ENCODE measurements around the gene ABCB11. TPM values are rescaled to one million over a fixed set of nuclear protein-coding genes. Genes with fewer than 3 reads are reported as not detected.

ABCB11 gene
- polyA plus RNA-seq, 3 donors: not detected

DNA sequence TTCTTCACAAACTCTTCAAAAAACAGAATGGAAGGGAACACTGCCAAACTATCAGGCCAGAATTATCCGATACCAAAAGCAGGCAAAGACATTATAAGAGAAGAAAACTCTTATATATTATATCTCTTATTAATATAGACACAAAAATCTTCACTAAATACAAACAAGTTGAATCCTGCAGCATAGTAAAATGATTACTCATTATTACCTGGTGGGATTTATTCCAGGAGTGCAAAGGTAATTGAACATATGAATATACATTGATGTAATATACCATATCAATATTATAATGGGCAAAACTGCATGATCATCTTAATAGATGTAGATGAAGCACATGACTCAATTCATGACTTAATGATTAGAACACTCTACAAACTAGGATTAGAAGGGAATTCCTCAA lies 25.1 kb downstream of the ABCB11 start:
- no peaks in the 10 kb centered on the region for H3K36me3 Mint-ChIP-seq
- peaks cover 4 to 9% of the 10 kb centered on the region in 2 donors for H3K4me1 ChIP-seq (ENCODE audit: control insufficient read depth in 1 of 2, insufficient read depth in 2 of 2, low read length in 2 of 2)
- H3K79me2 ChIP-seq (ENCODE audit: insufficient read depth, low read length): no peaks in the 10 kb centered on the region
- H3K9ac ChIP-seq (ENCODE audit: insufficient read depth, low read length, poor library complexity, severe bottlenecking): no peak overlapping the region
- peaks cover 0 to 5% of the 10 kb centered on the region in 2 donors for H3K27me3 ChIP-seq (ENCODE audit: control insufficient read depth in 2 of 2, insufficient read depth in 2 of 2, low read length in 2 of 2)
- H4K20me1 ChIP-seq (ENCODE audit: insufficient read depth, low read length): no peaks in the 10 kb centered on the region
- peaks cover 0 to 3% (median 0%) of the 10 kb centered on the region in 7 donors for H3K9me3 Mint-ChIP-seq
- DNase-seq: no peak
- H2AFZ ChIP-seq (ENCODE audit: insufficient read depth, low read depth, low read length, poor library complexity, severe bottlenecking): no peak overlapping the region
- WGBS (ENCODE audit: insufficient coverage): no CpG with 5 or more reads among the region's 1 CpG
- H3K27me3 Mint-ChIP-seq (ENCODE audit: low read depth in 3 of 3): peaks cover 4 to 17% (median 16%) of the 10 kb centered on the region in 3 donors
- H3K4me3 ChIP-seq (replicated peaks in 1 of 3; ENCODE audit: low read depth in 2 of 3, low read length in 3 of 3): no peak overlapping the region
- TF ChIP-seq, protein P1, sequence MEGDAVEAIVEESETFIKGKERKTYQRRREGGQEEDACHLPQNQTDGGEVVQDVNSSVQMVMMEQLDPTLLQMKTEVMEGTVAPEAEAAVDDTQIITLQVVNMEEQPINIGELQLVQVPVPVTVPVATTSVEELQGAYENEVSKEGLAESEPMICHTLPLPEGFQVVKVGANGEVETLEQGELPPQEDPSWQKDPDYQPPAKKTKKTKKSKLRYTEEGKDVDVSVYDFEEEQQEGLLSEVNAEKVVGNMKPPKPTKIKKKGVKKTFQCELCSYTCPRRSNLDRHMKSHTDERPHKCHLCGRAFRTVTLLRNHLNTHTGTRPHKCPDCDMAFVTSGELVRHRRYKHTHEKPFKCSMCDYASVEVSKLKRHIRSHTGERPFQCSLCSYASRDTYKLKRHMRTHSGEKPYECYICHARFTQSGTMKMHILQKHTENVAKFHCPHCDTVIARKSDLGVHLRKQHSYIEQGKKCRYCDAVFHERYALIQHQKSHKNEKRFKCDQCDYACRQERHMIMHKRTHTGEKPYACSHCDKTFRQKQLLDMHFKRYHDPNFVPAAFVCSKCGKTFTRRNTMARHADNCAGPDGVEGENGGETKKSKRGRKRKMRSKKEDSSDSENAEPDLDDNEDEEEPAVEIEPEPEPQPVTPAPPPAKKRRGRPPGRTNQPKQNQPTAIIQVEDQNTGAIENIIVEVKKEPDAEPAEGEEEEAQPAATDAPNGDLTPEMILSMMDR (IDR thresholded peaks at IDR 0.05): no peak
- H3K36me3 ChIP-seq (replicated peaks in 1 of 2; ENCODE audit: control insufficient read depth in 1 of 2, insufficient read depth in 2 of 2, low read length in 2 of 2): no peaks in the 10 kb centered on the region
- intact Hi-C loops (cut with micrococcal nuclease): no loop called here
- no peak overlapping the region for H3K27ac ChIP-seq (ENCODE audit: low read depth in 1 of 2, low read length in 2 of 2)
- H3K27ac Mint-ChIP-seq: no peak overlapping the region
- H3K4me2 ChIP-seq (replicated peaks; ENCODE audit: extremely low read depth, low read length, poor library complexity, severe bottlenecking): no peak overlapping the region
- H3K4me1 Mint-ChIP-seq: peaks cover 19% of the 10 kb centered on the region
- H3K4me3 Mint-ChIP-seq: no peak overlapping the region
- H3K9me3 ChIP-seq (replicated peaks in 1 of 2; ENCODE audit: control insufficient read depth in 1 of 2, insufficient read depth in 1 of 2, low read length in 2 of 2): no peaks in the 10 kb centered on the region

DNA sequence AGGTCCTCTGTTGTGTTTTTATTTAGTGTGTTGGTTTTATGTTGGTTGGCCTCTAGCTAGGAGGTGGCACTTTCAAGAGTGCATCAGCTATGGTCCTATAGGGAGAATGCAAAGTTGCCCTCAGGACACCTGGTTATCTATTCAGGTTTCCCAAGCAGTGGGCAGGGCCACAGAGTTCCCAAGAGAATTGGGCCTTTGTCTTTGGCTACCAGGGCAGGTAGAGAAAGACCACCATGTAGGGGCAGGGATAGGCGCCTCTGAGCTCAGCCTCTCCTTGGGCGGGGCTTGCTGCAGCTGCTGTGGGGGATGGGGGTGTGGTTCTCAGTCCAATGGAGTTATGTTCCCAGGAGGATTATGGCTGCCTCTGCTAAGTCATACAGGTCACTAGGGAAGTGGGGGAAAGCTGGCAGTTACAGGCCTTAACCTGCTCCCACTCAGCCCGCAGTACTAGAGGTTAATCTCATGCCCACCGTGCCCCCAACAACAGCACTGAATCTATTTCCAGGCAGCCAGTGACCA lies 26.0 kb downstream of the ABCB11 start:
- Histone ChIP-seq H4K20me1 (ENCODE audit: insufficient read depth, low read length) (no peaks in the 10 kb centered on the region), H3K9me3 (replicated peaks in 1 of 2; ENCODE audit: control insufficient read depth in 1 of 2, insufficient read depth in 1 of 2, low read length in 2 of 2) (no peaks in the 10 kb centered on the region), H2AFZ (ENCODE audit: insufficient read depth, low read depth, low read length, poor library complexity, severe bottlenecking) (no peak overlapping the region), H3K4me2 (replicated peaks; ENCODE audit: extremely low read depth, low read length, poor library complexity, severe bottlenecking) (no peak overlapping the region), H3K27ac (ENCODE audit: low read depth in 1 of 2, low read length in 2 of 2) (no peak overlapping the region), H3K27me3 (ENCODE audit: control insufficient read depth in 2 of 2, insufficient read depth in 2 of 2, low read length in 2 of 2) (peaks cover 0 to 7% of the 10 kb centered on the region in 2 donors), H3K4me3 (replicated peaks in 1 of 3; ENCODE audit: low read depth in 2 of 3, low read length in 3 of 3) (no peak overlapping the region), H3K9ac (ENCODE audit: insufficient read depth, low read length, poor library complexity, severe bottlenecking) (no peak overlapping the region), H3K79me2 (ENCODE audit: insufficient read depth, low read length) (no peaks in the 10 kb centered on the region), H3K36me3 (replicated peaks in 1 of 2; ENCODE audit: control insufficient read depth in 1 of 2, insufficient read depth in 2 of 2, low read length in 2 of 2) (no peaks in the 10 kb centered on the region), H3K4me1 (ENCODE audit: control insufficient read depth in 1 of 2, insufficient read depth in 2 of 2, low read length in 2 of 2) (peaks cover 4 to 9% of the 10 kb centered on the region in 2 donors)
- TF ChIP-seq, protein P1 (IDR thresholded peaks at IDR 0.05): no peak
- WGBS (ENCODE audit: insufficient coverage): 100% methylated on average over 2 of the region's 4 CpGs
- H3K27ac Mint-ChIP-seq: no peak overlapping the region
- H3K4me3 Mint-ChIP-seq: no peak overlapping the region
- peaks cover 0 to 3% (median 0%) of the 10 kb centered on the region in 7 donors for H3K9me3 Mint-ChIP-seq
- DNase-seq: no peak
- no peaks in the 10 kb centered on the region for H3K36me3 Mint-ChIP-seq
- peaks cover 4 to 21% (median 16%) of the 10 kb centered on the region in 3 donors for H3K27me3 Mint-ChIP-seq (ENCODE audit: low read depth in 3 of 3)
- H3K4me1 Mint-ChIP-seq: peaks cover 19% of the 10 kb centered on the region
- intact Hi-C loops (cut with micrococcal nuclease): no loop called here

All from CD14-positive monocyte (primary cell).